ENCODE data around the gene FBXO17.
"Not testable (repeated sequence)": the region's sequence is repeated elsewhere in the genome, so short reads cannot be mapped to it uniquely, and the experiment has no call there.

The FBXO17 gene

GRCh38 chr19:38944981-38945506, 30.5 kb downstream of the FBXO17 start:
- DNase-seq (ENCODE audit: low read depth in 2 of 2): no peak

- no peak for DNase-seq (ENCODE audit: low read depth in 2 of 2)
Measured at GRCh38 chr19:38942471-38943181, 32.9 kb downstream of the FBXO17 start.

- no peak for DNase-seq (ENCODE audit: low read depth in 2 of 2)
Measured at GRCh38 chr19:38941979-38942378, 33.6 kb downstream of the FBXO17 start.

- not testable (repeated sequence) for DNase-seq (ENCODE audit: low read depth in 2 of 2)
Measured at GRCh38 chr19:38941466-38941865, 34.1 kb downstream of the FBXO17 start.

GRCh38 chr19:38939957-38940356, 35.6 kb downstream of the FBXO17 start:
- DNase-seq (ENCODE audit: low read depth in 2 of 2): no peak

- no peak for DNase-seq (ENCODE audit: low read depth in 2 of 2)
Measured at GRCh38 chr19:38933544-38933943, 42.0 kb downstream of the FBXO17 start.

GRCh38 chr19:38932425-38933179, 42.9 kb downstream of the FBXO17 start:
- peak in 1 of 2 donors; percentile 31 for DNase-seq (ENCODE audit: low read depth in 2 of 2)

- DNase-seq (ENCODE audit: low read depth in 2 of 2): no peak
Measured at GRCh38 chr19:38931521-38931793, 44.1 kb downstream of the FBXO17 start.

- DNase-seq (ENCODE audit: low read depth in 2 of 2): peak; percentile 96 to 98
Measured at GRCh38 chr19:38930776-38931520, 44.6 kb downstream of the FBXO17 start, which contains the start of gene MRPS12. TSS of gene MRPS12 (plus strand) at chr19:38930944. CDS start at chr19:38931295, 351 bp downstream.

GRCh38 chr19:38929929-38930775, 45.4 kb downstream of the FBXO17 start, which contains the start of gene SARS2:
TSS of gene SARS2 (minus strand) at chr19:38930763. CDS start at chr19:38930736, 27 bp downstream.
- peak; percentile 84 to 86 for DNase-seq (ENCODE audit: low read depth in 2 of 2)

GRCh38 chr19:38928391-38929001, 47.0 kb downstream of the FBXO17 start:
- no peak for DNase-seq (ENCODE audit: low read depth in 2 of 2)

- DNase-seq (ENCODE audit: low read depth in 2 of 2): no peak
Measured at GRCh38 chr19:38924388-38924787, 51.2 kb downstream of the FBXO17 start.

- DNase-seq (ENCODE audit: low read depth in 2 of 2): no peak
Measured at GRCh38 chr19:38922482-38922881, 53.1 kb downstream of the FBXO17 start.

- no peak for DNase-seq (ENCODE audit: low read depth in 2 of 2)
Measured at GRCh38 chr19:38921420-38922274, 53.9 kb downstream of the FBXO17 start.

- no peak for DNase-seq (ENCODE audit: low read depth in 2 of 2)
Measured at GRCh38 chr19:38920602-38921419, 54.7 kb downstream of the FBXO17 start.

GRCh38 chr19:38919837-38920601, 55.5 kb downstream of the FBXO17 start:
- no peak for DNase-seq (ENCODE audit: low read depth in 2 of 2)

GRCh38 chr19:38918526-38918925, 57.0 kb downstream of the FBXO17 start:
- DNase-seq (ENCODE audit: low read depth in 2 of 2): no peak

GRCh38 chr19:38917921-38918491, 57.5 kb downstream of the FBXO17 start:
- no peak for DNase-seq (ENCODE audit: low read depth in 2 of 2)
